ENCODE results near the gene MEAK7.

MEAK7 gene

DNA sequence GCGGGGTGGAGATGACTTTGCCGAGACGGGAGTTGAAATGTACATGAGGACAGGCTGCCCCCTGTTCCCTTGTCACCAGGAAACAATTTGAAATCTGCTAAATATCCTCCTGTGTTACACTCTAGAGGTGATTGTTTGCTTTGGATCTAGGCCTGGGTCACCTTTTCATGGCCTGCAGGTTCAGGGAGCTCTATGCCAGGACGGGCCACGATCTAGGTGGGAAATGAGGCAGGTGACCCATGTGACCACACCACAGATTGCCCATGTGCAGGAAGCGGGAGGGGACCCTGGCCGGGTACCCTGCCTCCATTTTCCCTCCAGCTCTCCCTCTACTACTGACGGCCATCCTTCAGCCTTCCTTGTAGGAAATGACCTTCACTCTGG lies 43.4 kb downstream of the MEAK7 start:
- TF ChIP-seq ZNF274 (IDR thresholded peaks at IDR 0.05; ENCODE audit: low read depth, low read length) (no peak), YY1 (IDR thresholded peaks at IDR 0.05; ENCODE audit: insufficient read depth, insufficient read length) (no peak), SUZ12 (IDR thresholded peaks at IDR 0.05; ENCODE audit: extremely low read depth, insufficient read depth, insufficient read length) (no peak)
- Histone ChIP-seq H3K4me3 (ENCODE audit: insufficient read length, low read depth) (no peak overlapping the region), H3K36me3 (ENCODE audit: insufficient read depth, insufficient read length, low read length) (peaks cover 39% of the 10 kb centered on the region), H3K9ac (ENCODE audit: insufficient read length, low read depth) (no peak overlapping the region), H3K4me1 (ENCODE audit: insufficient read depth, insufficient read length) (no peaks in the 10 kb centered on the region), H3K27me3 (ENCODE audit: insufficient read depth, insufficient read length) (no peaks in the 10 kb centered on the region), H3K9me3 (ENCODE audit: insufficient read depth, low read length) (no peaks in the 10 kb centered on the region)
- DNase-seq (ENCODE audit: low read depth, low spot score), result no peak

DNA sequence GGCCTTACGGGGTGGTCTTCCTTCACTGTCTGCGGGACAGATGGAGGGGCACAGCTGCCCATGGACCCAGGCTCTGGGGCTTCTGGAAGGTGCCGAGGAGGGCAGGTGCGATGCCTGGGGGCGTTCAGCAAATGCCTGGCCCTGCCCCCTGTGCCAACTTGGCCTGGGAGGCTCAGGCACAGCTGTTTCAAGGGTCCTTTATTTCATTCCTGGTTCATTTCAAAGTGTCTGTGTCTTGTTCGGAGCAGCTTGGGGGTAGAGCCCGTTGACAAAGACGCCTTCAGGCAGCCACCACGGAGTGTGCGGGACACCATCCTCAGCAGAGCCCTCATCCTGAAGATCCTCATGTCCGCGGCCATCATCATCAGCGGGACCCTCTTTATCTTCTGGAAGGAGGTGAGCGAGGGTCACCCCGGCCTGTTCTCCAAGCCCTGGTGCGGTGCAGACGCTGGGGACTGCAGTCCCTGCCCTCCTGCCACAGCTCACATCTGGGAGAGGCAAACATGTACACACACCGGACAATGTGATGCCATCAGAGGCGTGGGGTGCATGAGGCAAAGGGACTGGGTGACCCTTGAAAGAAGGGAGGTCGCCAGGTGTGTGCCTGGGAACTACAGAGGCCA lies 43.9 kb downstream of the MEAK7 start:
- TF ChIP-seq SUZ12 (IDR thresholded peaks at IDR 0.05; ENCODE audit: extremely low read depth, insufficient read depth, insufficient read length) (no peak), YY1 (IDR thresholded peaks at IDR 0.05; ENCODE audit: insufficient read depth, insufficient read length) (no peak), ZNF274 (IDR thresholded peaks at IDR 0.05; ENCODE audit: low read depth, low read length) (no peak)
- Histone ChIP-seq H3K4me1 (ENCODE audit: insufficient read depth, insufficient read length) (no peaks in the 10 kb centered on the region), H3K9ac (ENCODE audit: insufficient read length, low read depth) (no peak overlapping the region), H3K27me3 (ENCODE audit: insufficient read depth, insufficient read length) (no peaks in the 10 kb centered on the region), H3K4me3 (ENCODE audit: insufficient read length, low read depth) (no peak overlapping the region), H3K36me3 (ENCODE audit: insufficient read depth, insufficient read length, low read length) (peaks cover 39% of the 10 kb centered on the region), H3K9me3 (ENCODE audit: insufficient read depth, low read length) (no peaks in the 10 kb centered on the region)
- no peak for DNase-seq (ENCODE audit: low read depth, low spot score)

DNA sequence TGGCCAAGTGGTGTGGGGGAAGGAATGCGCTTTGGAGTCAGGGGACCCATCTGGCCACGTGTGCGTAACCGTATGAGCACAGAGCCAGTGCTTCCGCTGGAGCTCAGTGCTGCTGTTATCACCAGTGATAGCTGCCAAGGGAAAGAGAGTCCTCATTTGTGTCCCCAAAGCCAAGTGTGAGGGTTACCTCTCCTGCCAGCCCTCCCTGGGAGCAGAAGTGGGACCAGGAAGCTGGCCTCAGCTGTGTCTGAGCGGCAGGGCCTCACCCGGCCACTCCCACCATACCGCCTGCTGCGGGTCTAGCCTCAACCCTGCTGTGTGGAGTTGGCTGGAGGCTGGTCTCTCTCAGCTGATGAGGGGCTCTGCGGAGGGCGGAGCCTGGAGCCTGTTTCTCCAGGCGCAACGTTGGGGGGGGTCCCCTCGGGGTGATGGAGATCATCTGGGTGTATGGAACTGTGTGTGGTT lies 44.5 kb downstream of the MEAK7 start:
- TF ChIP-seq ZNF274 (IDR thresholded peaks at IDR 0.05; ENCODE audit: low read depth, low read length), result no peak
- TF ChIP-seq SUZ12 (IDR thresholded peaks at IDR 0.05; ENCODE audit: extremely low read depth, insufficient read depth, insufficient read length), result no peak
- TF ChIP-seq YY1 (IDR thresholded peaks at IDR 0.05; ENCODE audit: insufficient read depth, insufficient read length), result no peak
- H3K9ac ChIP-seq (ENCODE audit: insufficient read length, low read depth), result no peak overlapping the region
- peaks cover 2% of the 10 kb centered on the region for H3K4me1 ChIP-seq (ENCODE audit: insufficient read depth, insufficient read length)
- peaks cover 39% of the 10 kb centered on the region for H3K36me3 ChIP-seq (ENCODE audit: insufficient read depth, insufficient read length, low read length)
- no peak overlapping the region for H3K4me3 ChIP-seq (ENCODE audit: insufficient read length, low read depth)
- no peak for DNase-seq (ENCODE audit: low read depth, low spot score)
- no peaks in the 10 kb centered on the region for H3K9me3 ChIP-seq (ENCODE audit: insufficient read depth, low read length)
- H3K27me3 ChIP-seq (ENCODE audit: insufficient read depth, insufficient read length), result no peaks in the 10 kb centered on the region

DNA sequence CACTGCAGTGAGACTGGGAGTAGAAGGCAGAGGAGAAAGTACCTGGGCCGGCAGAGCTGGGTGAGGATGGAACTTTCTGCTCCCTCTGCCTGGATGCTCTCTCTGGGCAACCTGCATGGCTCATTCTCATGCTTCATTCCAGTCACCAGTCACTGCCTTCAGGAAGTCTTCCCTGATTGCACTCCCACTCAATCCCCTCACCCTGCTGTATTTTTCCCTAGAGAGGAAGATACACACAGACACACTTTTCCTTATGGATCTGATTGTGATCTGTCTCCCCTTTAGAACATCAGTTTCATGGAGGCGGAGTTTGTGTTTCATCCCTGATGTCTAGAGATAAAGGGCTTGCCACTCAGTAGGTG lies 44.9 kb downstream of the MEAK7 start:
- H3K36me3 ChIP-seq (ENCODE audit: insufficient read depth, insufficient read length, low read length), result peaks cover 38% of the 10 kb centered on the region
- H3K4me1 ChIP-seq (ENCODE audit: insufficient read depth, insufficient read length), result peaks cover 4% of the 10 kb centered on the region
- DNase-seq (ENCODE audit: low read depth, low spot score), result no peak
- no peaks in the 10 kb centered on the region for H3K9me3 ChIP-seq (ENCODE audit: insufficient read depth, low read length)
- H3K9ac ChIP-seq (ENCODE audit: insufficient read length, low read depth), result no peak overlapping the region
- H3K4me3 ChIP-seq (ENCODE audit: insufficient read length, low read depth), result no peak overlapping the region
- no peaks in the 10 kb centered on the region for H3K27me3 ChIP-seq (ENCODE audit: insufficient read depth, insufficient read length)
- TF ChIP-seq YY1 (IDR thresholded peaks at IDR 0.05; ENCODE audit: insufficient read depth, insufficient read length), result no peak

DNA sequence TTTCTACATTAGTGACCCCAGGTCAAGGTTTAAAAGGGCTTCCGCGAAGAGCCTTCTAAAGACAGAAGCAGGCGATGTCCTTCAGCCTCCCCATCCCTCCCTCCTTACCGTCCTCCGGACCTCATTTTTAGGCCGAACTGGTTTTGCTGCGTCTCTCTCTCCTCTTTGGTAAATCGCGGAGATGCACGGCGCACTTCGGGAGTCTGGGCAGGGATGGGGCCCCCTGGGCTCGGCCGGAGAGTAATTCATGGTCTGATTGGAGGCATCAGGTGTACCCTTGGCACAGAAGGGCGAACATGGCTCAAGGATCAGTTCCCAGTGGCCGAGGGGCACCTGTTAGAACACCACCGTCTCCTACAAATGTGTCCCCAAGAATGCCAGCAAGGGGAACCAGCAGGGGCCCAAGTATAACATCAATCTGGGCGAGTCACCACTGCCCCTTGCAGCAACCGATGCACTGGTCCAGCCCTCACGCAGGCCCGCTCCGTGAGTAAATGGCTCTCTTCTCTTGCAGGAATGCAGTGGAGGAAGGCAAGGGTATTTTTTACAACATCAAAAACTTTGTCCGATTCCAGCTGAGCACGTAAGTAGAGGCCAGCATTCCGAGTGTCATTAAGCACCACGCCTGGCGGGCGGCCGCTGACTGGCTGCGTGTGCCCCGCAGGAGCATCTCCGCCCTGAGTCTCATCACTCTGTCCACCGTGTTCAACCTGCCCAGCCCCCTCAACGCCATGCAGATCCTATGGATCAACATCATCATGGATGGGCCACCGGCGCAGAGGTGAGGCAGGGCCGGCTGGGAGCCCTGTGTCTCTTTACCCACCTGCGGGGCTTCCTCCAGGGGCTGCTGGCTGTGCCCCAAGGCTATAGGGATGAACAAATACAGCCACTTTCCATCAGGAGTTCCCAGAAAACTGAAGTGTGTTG lies 45.6 kb downstream of the MEAK7 start:
- Histone ChIP-seq H3K4me3 (ENCODE audit: insufficient read length, low read depth) (no peak overlapping the region), H3K27me3 (ENCODE audit: insufficient read depth, insufficient read length) (no peaks in the 10 kb centered on the region), H3K36me3 (ENCODE audit: insufficient read depth, insufficient read length, low read length) (peaks cover 38% of the 10 kb centered on the region), H3K9ac (ENCODE audit: insufficient read length, low read depth) (no peak overlapping the region), H3K4me1 (ENCODE audit: insufficient read depth, insufficient read length) (peaks cover 4% of the 10 kb centered on the region), H3K9me3 (ENCODE audit: insufficient read depth, low read length) (no peaks in the 10 kb centered on the region)
- TF ChIP-seq ZNF274 (IDR thresholded peaks at IDR 0.05; ENCODE audit: low read depth, low read length) (no peak), SUZ12 (IDR thresholded peaks at IDR 0.05; ENCODE audit: extremely low read depth, insufficient read depth, insufficient read length) (no peak), YY1 (IDR thresholded peaks at IDR 0.05; ENCODE audit: insufficient read depth, insufficient read length) (no peak)
- no peak for DNase-seq (ENCODE audit: low read depth, low spot score)

DNA sequence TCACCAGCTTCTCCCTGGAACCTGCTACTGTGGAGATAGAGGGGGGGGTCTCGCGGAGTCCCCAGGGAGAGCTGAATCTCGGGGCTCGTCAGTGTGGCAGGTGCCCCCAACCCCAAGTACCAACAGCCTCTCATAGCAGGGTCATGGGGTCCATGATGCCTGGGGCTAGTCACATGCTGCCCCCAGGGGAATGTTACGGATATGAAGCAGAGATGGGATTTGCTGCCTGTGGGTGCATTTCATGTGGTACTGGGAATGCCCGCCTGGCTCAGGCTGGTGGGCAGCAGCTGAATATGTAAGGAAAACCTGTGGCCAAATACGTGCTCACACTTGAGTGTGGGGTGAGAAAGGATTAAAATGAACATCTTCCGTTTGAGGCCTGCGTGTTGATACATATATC lies 49.4 kb downstream of the MEAK7 start:
- Histone ChIP-seq H3K36me3 (ENCODE audit: insufficient read depth, insufficient read length, low read length) (peaks cover 13% of the 10 kb centered on the region), H3K4me3 (ENCODE audit: insufficient read length, low read depth) (no peak overlapping the region), H3K9ac (ENCODE audit: insufficient read length, low read depth) (no peak overlapping the region), H3K27me3 (ENCODE audit: insufficient read depth, insufficient read length) (no peaks in the 10 kb centered on the region), H3K9me3 (ENCODE audit: insufficient read depth, low read length) (no peaks in the 10 kb centered on the region), H3K4me1 (ENCODE audit: insufficient read depth, insufficient read length) (peaks cover 4% of the 10 kb centered on the region)
- DNase-seq (ENCODE audit: low read depth, low spot score), result no peak
- TF ChIP-seq ZNF274 (IDR thresholded peaks at IDR 0.05; ENCODE audit: low read depth, low read length), result no peak
- no peak for TF ChIP-seq YY1 (IDR thresholded peaks at IDR 0.05; ENCODE audit: insufficient read depth, insufficient read length)
- TF ChIP-seq SUZ12 (IDR thresholded peaks at IDR 0.05; ENCODE audit: extremely low read depth, insufficient read depth, insufficient read length), result no peak

Data from NT2/D1 (cell line).